T-helper 2 cell (primary cell): ENCODE data around the gene ABTB1.

Source experiments
- DNase-seq, 5 experiments: peaks; one replicate each; pipeline versions ENCODE4 v3.0.0 to v3.0.0-alpha.2; 2012 to 2022

The ABTB1 gene

DNA sequence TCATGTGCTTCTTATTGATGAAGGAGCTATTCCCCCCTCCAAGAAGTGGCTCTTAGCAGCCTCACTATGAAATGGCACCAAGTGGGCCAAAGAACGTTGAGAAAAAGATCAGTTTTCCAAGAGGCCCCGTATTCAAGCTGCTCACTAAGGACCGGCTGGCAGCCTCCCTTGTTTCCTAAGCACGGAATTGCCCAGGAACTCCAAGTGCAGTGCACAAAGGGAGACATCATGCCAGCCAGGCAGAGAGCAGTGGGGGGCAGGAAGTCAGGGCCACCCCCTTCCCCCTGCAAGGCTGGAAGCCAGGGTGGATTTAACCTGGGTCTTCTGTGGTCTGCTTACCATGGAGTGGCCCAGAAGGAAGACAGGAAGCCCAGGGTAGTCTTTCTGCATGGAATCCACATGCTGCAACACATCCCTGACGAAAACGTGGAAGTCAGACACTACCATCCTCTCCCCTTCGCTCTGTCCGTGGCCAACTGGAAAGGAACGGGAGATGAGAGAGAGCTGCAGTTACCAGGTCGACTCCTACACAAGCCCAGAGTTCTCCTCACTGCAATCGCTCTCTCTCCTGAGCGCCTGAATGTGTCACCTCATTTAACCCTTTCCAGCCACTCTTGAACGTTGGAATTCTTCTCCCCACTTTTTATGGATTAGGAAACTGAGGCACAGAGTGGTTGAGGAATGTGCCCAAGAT, 49.5 kb downstream of the ABTB1 start:
- no peak for DNase-seq

DNA sequence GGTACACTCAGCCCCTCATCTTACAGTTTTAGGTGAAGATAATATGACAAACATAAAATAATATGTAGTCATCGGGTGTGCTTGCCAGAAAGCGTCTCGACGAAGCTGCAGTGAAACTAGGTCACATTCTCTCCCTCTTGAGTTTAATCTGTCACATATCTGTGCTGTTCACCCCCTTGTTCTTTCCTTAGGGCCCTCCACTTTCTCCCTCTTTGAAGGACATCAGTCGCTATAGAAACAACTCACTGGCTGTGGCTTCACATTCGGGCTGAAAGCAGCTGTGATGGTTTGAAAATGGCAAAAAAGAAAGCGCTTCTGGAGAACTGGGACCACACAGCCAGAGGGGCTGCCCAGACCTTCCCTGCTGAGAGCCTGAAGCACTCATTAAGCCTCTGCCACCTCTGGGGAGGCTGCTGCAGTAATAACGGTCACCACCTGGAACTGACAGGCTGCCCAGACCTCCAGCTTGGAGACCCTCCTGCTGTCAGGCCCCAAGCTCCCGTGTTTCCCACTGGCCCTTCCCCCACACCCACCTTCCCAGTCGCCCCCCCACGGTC, 50.3 kb downstream of the ABTB1 start:
- no peak for DNase-seq

DNA sequence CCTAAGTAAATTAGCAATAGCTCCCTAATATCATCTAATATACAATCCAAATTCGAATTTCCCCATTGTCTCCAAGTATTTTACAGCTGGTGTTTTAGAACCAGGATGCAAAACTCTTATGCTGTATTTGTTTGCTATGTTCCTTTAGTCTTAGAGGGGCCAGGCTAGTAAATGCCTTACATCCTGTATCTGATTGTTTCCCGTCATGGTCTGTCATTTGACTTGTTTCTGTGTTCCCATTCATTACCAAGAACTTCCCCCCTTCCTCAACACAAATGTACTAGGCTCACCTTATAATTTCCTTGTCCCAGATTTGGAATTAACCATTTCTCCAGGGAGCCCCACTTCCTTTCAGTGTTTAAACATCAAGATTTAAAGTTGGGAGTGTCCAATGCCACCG, 54.1 kb downstream of the ABTB1 start:
- no peak for DNase-seq

DNA sequence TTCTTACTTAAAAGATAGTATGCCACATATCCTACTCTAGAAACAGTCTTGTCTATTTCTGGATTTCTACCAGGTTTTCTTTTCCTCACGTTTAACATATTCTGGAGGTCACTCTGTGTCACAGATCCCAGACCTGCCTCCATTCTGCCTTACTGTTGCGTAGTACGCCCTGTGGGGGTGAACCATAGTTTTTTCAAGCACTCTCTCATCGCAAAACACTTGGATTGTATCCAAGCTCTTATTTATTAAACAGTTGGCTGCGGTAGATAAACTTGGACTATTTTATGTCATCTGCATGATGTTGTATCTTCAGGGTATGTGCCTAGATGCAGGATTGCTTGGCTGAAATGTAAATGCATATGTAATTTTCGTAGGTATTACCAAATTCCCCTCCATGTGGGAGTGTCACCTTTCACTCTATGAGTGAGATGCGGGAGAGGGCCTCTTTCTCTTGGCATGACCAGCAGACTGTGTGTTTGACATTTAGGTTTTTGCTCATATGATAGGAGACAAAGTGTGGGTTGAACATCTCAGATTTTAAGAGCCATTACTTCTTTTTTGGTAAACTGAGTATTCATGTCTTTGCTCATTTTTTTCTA, 55.8 kb downstream of the ABTB1 start:
- DNase-seq: no peak

DNA sequence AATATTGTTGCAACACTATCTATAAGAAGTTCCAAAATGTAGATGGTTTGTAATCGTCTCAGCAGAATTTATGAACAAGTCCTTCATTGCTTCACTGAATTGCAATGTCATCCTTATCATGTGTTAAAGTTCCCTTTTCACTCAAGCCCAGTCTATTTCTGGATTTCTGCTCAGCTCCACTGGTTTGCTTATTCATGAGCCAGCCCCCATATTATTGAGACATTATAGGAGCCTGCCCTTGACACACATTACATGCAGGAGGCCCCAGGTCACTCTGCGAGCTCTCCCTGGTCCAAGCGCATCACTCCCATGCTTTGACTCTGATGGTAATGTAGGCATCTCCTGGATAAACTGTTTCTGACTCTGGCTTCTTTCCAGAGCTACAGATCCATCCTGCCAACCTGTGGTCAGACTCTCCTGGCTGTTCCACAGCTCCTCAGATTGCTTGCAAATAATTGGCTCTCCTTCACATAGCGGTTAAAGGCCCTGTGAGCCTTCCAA, 56.9 kb downstream of the ABTB1 start:
- DNase-seq: no peak

DNA sequence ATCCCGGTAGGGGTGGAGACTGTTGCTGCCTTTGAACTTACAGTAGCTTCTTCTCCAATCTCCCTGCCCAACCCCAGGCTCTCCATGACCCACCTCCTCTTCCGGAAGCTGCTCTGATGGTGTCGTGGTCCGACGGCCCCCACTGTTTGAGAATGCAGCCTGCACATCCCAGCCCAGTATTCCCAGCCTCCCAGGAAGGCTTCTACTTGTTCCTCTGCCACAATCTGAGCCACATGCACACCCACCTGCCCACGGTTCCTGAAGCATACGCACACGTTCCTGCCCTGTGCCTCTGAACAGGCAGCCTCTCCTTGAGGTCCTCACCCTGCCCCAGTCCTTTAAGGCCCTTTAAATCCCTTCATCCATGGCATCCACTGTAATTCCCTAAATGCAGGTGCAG, 57.4 kb downstream of the ABTB1 start:
- DNase-seq: no peak
